HCT116 (cell line): Measurements from ENCODE around the gene CDC42EP4. TPM values are rescaled to one million over a fixed set of nuclear protein-coding genes. Genes with fewer than 3 reads are reported as not detected.

ENCODE experiments used
- ATAC-seq: fragments of 200-7000 bp; cut with Tn5 transposase; 2 replicates; pipeline ENCODE4 v1.9.1; 2020; ENCODE audit warnings: mild to moderate bottlenecking, moderate library complexity
- BruUV-seq: library from RNA; stranded (reverse); fragments of 400-500 nt; replicated peaks from 2 replicates; lab custom pipeline; 2021; lab: Mats Ljungman, UMichigan
- CTCF ChIA-PET: fragments of 300-600 bp; sonication (Branson Sonifier 250); formaldehyde crosslinking; loops from one replicate; lab custom pipeline; 2021; ENCODE audit warnings: antibody characterized with exemption; lab: Charles Lee
- POLR2A ChIA-PET: fragments of 300-600, 350-600 bp; sonication (Branson Sonifier 250); formaldehyde crosslinking; loops from one replicate; lab custom pipeline; 2021; ENCODE audit warnings: antibody characterized with exemption; lab: Charles Lee
- RAD21 ChIA-PET, 2 experiments: fragments of 300-600 bp; sonication (Branson Sonifier 250); formaldehyde crosslinking; loops; one replicate each; lab custom pipeline; 2023; ENCODE audit warnings: low total read pairs in 2 of 2; ENCODE audit not compliant: uncharacterized antibody in 2 of 2, unreplicated experiment in 2 of 2, low non-redundant PET in 1 of 2; lab: Charles Lee
- DNase-seq: peaks from one replicate; pipeline ENCODE4 v3.0.0-alpha.2; 2010; ENCODE audit warnings: low read depth, low spot score
- H2AFZ ChIP-seq: fragments of 200-600 bp; shearing (Covaris generic), sonication (generic); 2 replicates; pipeline ENCODE4 v1.6.1; 2017; ENCODE audit warnings: low read depth, mixed run types, mixed read lengths, antibody characterized with exemption, low read length; ENCODE audit not compliant: poor library complexity, severe bottlenecking
- H3K27ac ChIP-seq: 2 replicates; pipeline ENCODE4 v1.5.1; 2012; ENCODE audit warnings: low read depth, low read length
- H3K27me3 ChIP-seq: fragments of 200-600 bp; sonication (generic); 2 replicates; pipeline ENCODE4 v1.6.1; 2016; ENCODE audit warnings: mixed run types, low read length, mixed read lengths; ENCODE audit not compliant: insufficient read depth
- H3K36me3 ChIP-seq, 2 experiments: fragments of 200-500 bp in 1 of 2; fragments of 200-600 bp in 1 of 2; sonication (Bioruptor generic) in 1 of 2; sonication (generic) in 1 of 2; 2 replicates each; pipeline versions ENCODE4 v1.5.1 to v1.6.1; 2014 to 2016; ENCODE audit warnings: low read length in 2 of 2, inconsistent platforms in 1 of 2, mixed read lengths in 1 of 2, mixed run types in 1 of 2; ENCODE audit not compliant: insufficient read depth in 2 of 2, control insufficient read depth in 1 of 2
- H3K4me1 ChIP-seq, 2 experiments: fragments of 200-600 bp in 1 of 2; sonication (generic) in 1 of 2; 2 replicates each; pipeline versions ENCODE4 v1.5.1 to v1.6.1; 2012 to 2017; ENCODE audit warnings: low read length in 2 of 2, inconsistent platforms in 1 of 2, mild to moderate bottlenecking in 1 of 2, mixed read lengths in 1 of 2, mixed run types in 1 of 2, moderate library complexity in 1 of 2; ENCODE audit not compliant: insufficient read depth in 2 of 2, control insufficient read depth in 1 of 2
- H3K4me2 ChIP-seq: fragments of 200-600 bp; sonication (generic); 2 replicates; pipeline ENCODE4 v1.6.1; 2017; ENCODE audit warnings: mixed run types, low read length, mixed read lengths
- H3K4me3 ChIP-seq, 2 experiments: fragments of 200-600 bp in 1 of 2; sonication (generic) in 1 of 2; replicated peaks in 1 of 2; 2 replicates each; pipeline ENCODE4 v1.5.1; 2011 to 2016; ENCODE audit warnings: low read length in 2 of 2, control low read depth in 1 of 2, low read depth in 1 of 2, mild to moderate bottlenecking in 1 of 2, mixed read lengths in 1 of 2, mixed run types in 1 of 2
- H3K79me2 ChIP-seq: fragments of 200-600 bp; sonication (generic); 2 replicates; pipeline ENCODE4 v1.6.1; 2017; ENCODE audit warnings: mild to moderate bottlenecking, mixed run types, low read length, moderate library complexity, mixed read lengths; ENCODE audit not compliant: insufficient read depth
- H3K9ac ChIP-seq: fragments of 200-600 bp; sonication (generic); 2 replicates; pipeline ENCODE4 v1.6.1; 2016; ENCODE audit warnings: low read length, mixed read lengths
- H3K9me2 ChIP-seq: fragments of 200-600 bp; sonication (generic), shearing (Covaris generic); 2 replicates; pipeline ENCODE4 v1.6.1; 2017; ENCODE audit warnings: mixed run types, mild to moderate bottlenecking, moderate library complexity; ENCODE audit not compliant: insufficient read depth
- H3K9me3 ChIP-seq, 2 experiments: fragments of 200-500 bp in 1 of 2; fragments of 200-600 bp in 1 of 2; sonication (Bioruptor generic) in 1 of 2; sonication (generic) in 1 of 2; 2 replicates each; pipeline ENCODE4 v1.6.1; 2014 to 2017; ENCODE audit warnings: low read length in 2 of 2, mixed read lengths in 2 of 2, inconsistent platforms in 1 of 2, low read depth in 1 of 2, mild to moderate bottlenecking in 1 of 2, mixed run types in 1 of 2, moderate library complexity in 1 of 2; ENCODE audit not compliant: control insufficient read depth in 1 of 2, insufficient read depth in 1 of 2
- H4K20me1 ChIP-seq: fragments of 200-600 bp; sonication (generic), shearing (Covaris generic); 2 replicates; pipeline ENCODE4 v1.6.1; 2017; ENCODE audit warnings: mixed run types, mild to moderate bottlenecking, moderate library complexity; ENCODE audit not compliant: insufficient read depth
- ATF3 ChIP-seq: IDR thresholded peaks from 2 replicates; pipeline ENCODE4 v1.6.1; 2012
- CBX3 ChIP-seq: IDR thresholded peaks from 2 replicates; pipeline ENCODE4 v1.6.1; 2012; ENCODE audit warnings: low read depth
- CEBPB ChIP-seq: IDR thresholded peaks from 2 replicates; pipeline ENCODE4 v1.6.1; 2012; ENCODE audit warnings: low read depth
- EGR1 ChIP-seq: IDR thresholded peaks from 2 replicates; pipeline ENCODE4 v1.6.1; 2012; ENCODE audit warnings: low read depth
- ELF1 ChIP-seq: IDR thresholded peaks from 2 replicates; pipeline ENCODE4 v1.6.1; 2012; ENCODE audit warnings: low read depth, borderline replicate concordance
- EZH2 ChIP-seq: fragments of 200-600 bp; sonication (generic); IDR thresholded peaks from 2 replicates; pipeline ENCODE4 v1.6.1; 2017; ENCODE audit warnings: antibody characterized with exemption, mixed run types
- JUND ChIP-seq: IDR thresholded peaks from 2 replicates; pipeline ENCODE4 v1.6.1; 2012
- POLR2AphosphoS5 ChIP-seq: IDR thresholded peaks from 2 replicates; pipeline ENCODE4 v1.6.1; 2011; ENCODE audit warnings: mild to moderate bottlenecking, low read depth, low read length, moderate library complexity
- RAD21 ChIP-seq: IDR thresholded peaks from 2 replicates; pipeline ENCODE4 v1.6.1; 2012; ENCODE audit warnings: low read depth, mild to moderate bottlenecking
- REST ChIP-seq: IDR thresholded peaks from 2 replicates; pipeline ENCODE4 v1.6.1; 2012; ENCODE audit warnings: low read depth
- SRF ChIP-seq: IDR thresholded peaks from 2 replicates; pipeline ENCODE4 v1.6.1; 2012; ENCODE audit warnings: low read depth
- TCF7L2 ChIP-seq: IDR thresholded peaks from 2 replicates; pipeline ENCODE4 v1.7.0; 2011; ENCODE audit warnings: borderline replicate concordance, inconsistent platforms; ENCODE audit not compliant: insufficient read depth, insufficient read length; ENCODE audit errors: extremely low read depth
- YY1 ChIP-seq: IDR thresholded peaks from 2 replicates; pipeline ENCODE4 v1.6.1; 2011; ENCODE audit warnings: low read length, low read depth, moderate library complexity, mild to moderate bottlenecking; ENCODE audit not compliant: insufficient replicate concordance; ENCODE audit errors: extremely low read depth
- ZFX ChIP-seq: fragments of 450-650 bp; IDR thresholded peaks from 2 replicates; pipeline ENCODE4 v1.6.1; 2017
- ZNF274 ChIP-seq: fragments of 200-500 bp; sonication (Bioruptor generic); IDR thresholded peaks from 2 replicates; pipeline ENCODE4 v1.6.1; 2014; ENCODE audit warnings: mild to moderate bottlenecking, low read depth, low read length, inconsistent platforms
- intact Hi-C: fragments of 100-400 bp; cut with micrococcal nuclease; formaldehyde crosslinking; loops from 2 replicates; pipeline ENCODE4 v1.10.0; 2022
- total RNA-seq: library from RNA; stranded (reverse); gene quantifications from one replicate; pipeline ENCODE4 v1.2.1, GENCODE V29; 2021; ENCODE audit not compliant: unreplicated experiment
- TF ChIP-seq, protein P1 (sequence below): IDR thresholded peaks from 2 replicates; pipeline ENCODE4 v1.6.1; 2012
- TF ChIP-seq, protein P2 (sequence below): IDR thresholded peaks from 2 replicates; pipeline ENCODE4 v1.6.1; 2011; ENCODE audit warnings: mild to moderate bottlenecking, low read length, moderate library complexity; ENCODE audit not compliant: insufficient replicate concordance; ENCODE audit errors: extremely low read depth

Gene CDC42EP4
- total RNA-seq, 1 experiment from 2014 or later: 54.9 TPM

DNA sequence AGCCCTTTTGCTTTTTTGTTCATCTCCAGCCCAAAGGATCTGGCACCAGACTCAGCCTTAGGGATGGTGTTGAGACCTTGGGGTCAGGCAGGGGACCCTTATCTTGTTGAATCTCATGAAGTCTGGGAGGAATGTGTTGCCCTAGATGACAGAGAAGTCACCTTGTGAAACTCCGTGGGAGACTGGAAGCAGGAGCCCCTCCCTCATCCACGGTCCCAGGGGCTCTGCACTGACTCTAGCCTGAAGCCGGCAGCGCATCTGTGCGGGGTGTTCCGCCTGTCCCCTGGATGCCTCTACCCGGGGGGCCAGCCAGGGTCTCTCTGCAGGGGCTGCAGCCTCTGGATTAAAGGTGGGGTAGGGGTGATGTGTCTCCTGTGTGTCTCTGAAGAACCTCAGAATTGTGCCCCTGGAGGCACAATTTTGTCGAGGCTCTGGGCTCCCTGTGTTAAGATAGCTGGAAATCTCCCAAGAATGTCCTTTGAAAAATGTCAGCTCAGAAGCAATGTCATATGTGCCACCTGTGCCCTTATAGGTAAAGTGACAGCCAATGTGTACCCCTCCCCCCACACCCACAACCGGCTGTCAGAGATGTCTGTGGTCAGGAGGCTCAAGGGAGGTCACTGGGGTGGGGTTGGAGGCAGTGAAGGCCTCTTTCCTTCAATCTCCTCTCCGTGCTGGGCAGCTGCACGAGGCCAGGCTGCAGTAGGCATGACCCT is 32.1 kb upstream of the CDC42EP4 start:
- ATAC-seq: no peak
- DNase-seq: no peak
- intact Hi-C loops: no loop called here
- no peak for TF ChIP-seq ZNF274
- TF ChIP-seq EGR1: no peak
- TF ChIP-seq POLR2AphosphoS5: no peak
- TF ChIP-seq CEBPB: no peak
- no peak for TF ChIP-seq REST
- TF ChIP-seq TCF7L2: no peak
- TF ChIP-seq ELF1: no peak
- TF ChIP-seq SRF: no peak
- no peak for TF ChIP-seq YY1
- TF ChIP-seq, protein P1, sequence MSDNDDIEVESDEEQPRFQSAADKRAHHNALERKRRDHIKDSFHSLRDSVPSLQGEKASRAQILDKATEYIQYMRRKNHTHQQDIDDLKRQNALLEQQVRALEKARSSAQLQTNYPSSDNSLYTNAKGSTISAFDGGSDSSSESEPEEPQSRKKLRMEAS: no peak
- TF ChIP-seq, protein P2, sequence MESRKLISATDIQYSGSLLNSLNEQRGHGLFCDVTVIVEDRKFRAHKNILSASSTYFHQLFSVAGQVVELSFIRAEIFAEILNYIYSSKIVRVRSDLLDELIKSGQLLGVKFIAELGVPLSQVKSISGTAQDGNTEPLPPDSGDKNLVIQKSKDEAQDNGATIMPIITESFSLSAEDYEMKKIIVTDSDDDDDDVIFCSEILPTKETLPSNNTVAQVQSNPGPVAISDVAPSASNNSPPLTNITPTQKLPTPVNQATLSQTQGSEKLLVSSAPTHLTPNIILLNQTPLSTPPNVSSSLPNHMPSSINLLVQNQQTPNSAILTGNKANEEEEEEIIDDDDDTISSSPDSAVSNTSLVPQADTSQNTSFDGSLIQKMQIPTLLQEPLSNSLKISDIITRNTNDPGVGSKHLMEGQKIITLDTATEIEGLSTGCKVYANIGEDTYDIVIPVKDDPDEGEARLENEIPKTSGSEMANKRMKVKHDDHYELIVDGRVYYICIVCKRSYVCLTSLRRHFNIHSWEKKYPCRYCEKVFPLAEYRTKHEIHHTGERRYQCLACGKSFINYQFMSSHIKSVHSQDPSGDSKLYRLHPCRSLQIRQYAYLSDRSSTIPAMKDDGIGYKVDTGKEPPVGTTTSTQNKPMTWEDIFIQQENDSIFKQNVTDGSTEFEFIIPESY: no peak
- no peak for TF ChIP-seq JUND
- TF ChIP-seq ZFX: no peak
- no peak for TF ChIP-seq EZH2
- no peak for TF ChIP-seq ATF3
- TF ChIP-seq CBX3: no peak
- no peak for TF ChIP-seq RAD21
- RAD21 ChIA-PET: no interaction called here
- no TSS peak for BruUV-seq
- Histone ChIP-seq H3K27me3 (no peaks in the 10 kb centered on the region), H2AFZ (no peak overlapping the region), H3K79me2 (no peaks in the 10 kb centered on the region), H3K9me3 (no peaks in the 10 kb centered on the region), H3K4me1 (peaks cover 11 to 41% of the 10 kb centered on the region in 2 experiments), H3K27ac (no peak overlapping the region), H3K9ac (no peak overlapping the region), H3K9me2 (no peaks in the 10 kb centered on the region), H3K36me3 (no peaks in the 10 kb centered on the region), H4K20me1 (no peaks in the 10 kb centered on the region), H3K4me2 (no peak overlapping the region; the same call in 1 of the 2 replicates), H3K4me3 (no peak overlapping the region)
- CTCF ChIA-PET: no interaction called here
- POLR2A ChIA-PET: no interaction called here
